Endothelial cell of umbilical vein (primary cell): ENCODE measurements around the gene DDX54.

Experiments used
- EZH2 ChIP-seq: IDR thresholded peaks from 2 replicates; pipeline ENCODE4 v1.6.1; 2012; ENCODE audit warnings: borderline replicate concordance, low read depth, mild to moderate bottlenecking, moderate library complexity, low read length, inconsistent platforms; ENCODE audit not compliant: severe bottlenecking
- FOS ChIP-seq: IDR thresholded peaks from 2 replicates; pipeline ENCODE4 v1.6.1; 2011; ENCODE audit warnings: mild to moderate bottlenecking, low read length, moderate library complexity, borderline replicate concordance; ENCODE audit not compliant: insufficient read depth
- JUN ChIP-seq: IDR thresholded peaks from 2 replicates; pipeline ENCODE4 v1.6.1; 2011; ENCODE audit warnings: borderline replicate concordance, low read depth; ENCODE audit not compliant: insufficient read length, insufficient read depth
- MAX ChIP-seq: IDR thresholded peaks from 2 replicates; pipeline ENCODE4 v1.6.1; 2011; ENCODE audit not compliant: insufficient read depth, insufficient read length
- MYC ChIP-seq: IDR thresholded peaks from one replicate; pipeline ENCODE4 v1.6.1; 2011; ENCODE audit warnings: mild to moderate bottlenecking, low read depth, low read length
- POLR2A ChIP-seq: IDR thresholded peaks from 2 replicates; pipeline ENCODE4 v1.6.1; 2012; ENCODE audit warnings: low read depth, mild to moderate bottlenecking, control low read depth, low read length
- POLR2AphosphoS5 ChIP-seq: IDR thresholded peaks from 2 replicates; pipeline ENCODE4 v1.6.1; 2012; ENCODE audit warnings: low read depth, mild to moderate bottlenecking, control low read depth, low read length, moderate library complexity; ENCODE audit not compliant: insufficient read depth
- TF ChIP-seq, protein P1 (sequence below), 2 donors: IDR thresholded peaks; 1 replicate in 1 of 2; 2 replicates in 1 of 2; pipeline ENCODE4 v1.5.1; 2011; ENCODE audit warnings: low read length in 2 of 2, mild to moderate bottlenecking in 2 of 2, moderate library complexity in 2 of 2, control low read depth in 1 of 2, inconsistent platforms in 1 of 2, low read depth in 1 of 2; ENCODE audit not compliant: insufficient read depth in 1 of 2; ENCODE audit errors: extremely low read depth in 1 of 2

DNA sequence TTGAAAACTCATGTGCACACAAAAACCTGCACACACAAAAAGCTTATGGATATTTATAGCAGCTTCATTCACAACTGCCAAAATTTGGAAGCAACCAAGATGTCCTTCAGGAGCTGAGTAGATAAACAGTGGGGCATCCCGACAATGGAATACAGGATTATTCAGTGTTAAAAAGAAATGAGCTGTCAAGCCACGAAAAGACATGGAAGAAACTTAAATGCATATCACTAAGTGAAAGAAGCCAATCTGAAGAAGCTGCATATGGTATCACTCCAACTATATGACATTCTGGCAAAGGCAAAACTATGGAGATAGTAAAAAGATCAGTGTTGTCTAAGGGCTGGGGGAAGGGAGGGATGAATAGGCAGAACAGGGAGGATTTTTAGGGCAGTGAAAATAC lies 30.7 kb upstream of the DDX54 start:
- TF ChIP-seq EZH2, result no peak
- TF ChIP-seq, protein P1, sequence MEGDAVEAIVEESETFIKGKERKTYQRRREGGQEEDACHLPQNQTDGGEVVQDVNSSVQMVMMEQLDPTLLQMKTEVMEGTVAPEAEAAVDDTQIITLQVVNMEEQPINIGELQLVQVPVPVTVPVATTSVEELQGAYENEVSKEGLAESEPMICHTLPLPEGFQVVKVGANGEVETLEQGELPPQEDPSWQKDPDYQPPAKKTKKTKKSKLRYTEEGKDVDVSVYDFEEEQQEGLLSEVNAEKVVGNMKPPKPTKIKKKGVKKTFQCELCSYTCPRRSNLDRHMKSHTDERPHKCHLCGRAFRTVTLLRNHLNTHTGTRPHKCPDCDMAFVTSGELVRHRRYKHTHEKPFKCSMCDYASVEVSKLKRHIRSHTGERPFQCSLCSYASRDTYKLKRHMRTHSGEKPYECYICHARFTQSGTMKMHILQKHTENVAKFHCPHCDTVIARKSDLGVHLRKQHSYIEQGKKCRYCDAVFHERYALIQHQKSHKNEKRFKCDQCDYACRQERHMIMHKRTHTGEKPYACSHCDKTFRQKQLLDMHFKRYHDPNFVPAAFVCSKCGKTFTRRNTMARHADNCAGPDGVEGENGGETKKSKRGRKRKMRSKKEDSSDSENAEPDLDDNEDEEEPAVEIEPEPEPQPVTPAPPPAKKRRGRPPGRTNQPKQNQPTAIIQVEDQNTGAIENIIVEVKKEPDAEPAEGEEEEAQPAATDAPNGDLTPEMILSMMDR (IDR thresholded peaks at IDR 0.05; ENCODE audit: extremely low read depth in 1 of 2, insufficient read depth in 1 of 2, low read depth in 1 of 2, low read length in 2 of 2), result no peak
- no peak for TF ChIP-seq MAX
- TF ChIP-seq POLR2A, result no peak
- TF ChIP-seq POLR2AphosphoS5, result no peak
- no peak for TF ChIP-seq FOS
- no peak for TF ChIP-seq MYC
- TF ChIP-seq JUN, result no peak
